ENCODE measurements around the gene PLXNA4. TPM values are rescaled to one million over a fixed set of nuclear protein-coding genes. Genes with fewer than 3 reads are reported as not detected.

Gene PLXNA4
- total RNA-seq, 2 donors from 2014 or later, result 12.2 to 27.7 TPM

DNA sequence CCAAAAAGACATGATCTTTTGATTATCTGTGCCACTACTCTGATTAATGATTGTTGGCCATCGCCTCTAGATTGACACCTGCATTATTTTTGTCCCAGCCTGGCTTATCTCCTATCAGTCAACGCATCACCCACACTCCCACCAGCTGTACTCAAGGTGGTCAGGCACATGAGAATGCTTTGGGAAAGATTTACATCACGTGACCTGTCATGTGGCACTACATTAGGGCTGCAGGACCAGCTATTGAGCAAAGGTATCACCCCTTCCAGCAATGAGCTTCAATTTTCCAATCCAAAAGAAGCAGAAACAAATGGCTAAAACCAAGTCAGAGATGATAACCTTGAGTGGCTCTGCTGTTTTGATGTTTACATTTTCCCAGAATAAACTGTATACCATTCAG, 204.3 kb downstream of the PLXNA4 start:
- TF ChIP-seq CTCF (IDR thresholded peaks at IDR 0.05), result no peak
- H3K36me3 ChIP-seq, result no peaks in the 10 kb centered on the region
- H3K27me3 ChIP-seq (replicated peaks; ENCODE audit: insufficient read depth), result no peaks in the 10 kb centered on the region
- ATAC-seq (ENCODE audit: insufficient number of reproducible peaks, low FRiP score, low read depth), result no peak
- H3K4me1 ChIP-seq (ENCODE audit: control insufficient read depth in 1 of 2, low read depth in 2 of 2), result peaks cover 0 to 18% of the 10 kb centered on the region in 2 donors
- no peaks in the 10 kb centered on the region for H3K9me3 ChIP-seq
- no peak overlapping the region for H3K4me3 ChIP-seq
- H3K27ac ChIP-seq, result no peak overlapping the region
- no peak for DNase-seq (ENCODE audit: low spot score)

DNA sequence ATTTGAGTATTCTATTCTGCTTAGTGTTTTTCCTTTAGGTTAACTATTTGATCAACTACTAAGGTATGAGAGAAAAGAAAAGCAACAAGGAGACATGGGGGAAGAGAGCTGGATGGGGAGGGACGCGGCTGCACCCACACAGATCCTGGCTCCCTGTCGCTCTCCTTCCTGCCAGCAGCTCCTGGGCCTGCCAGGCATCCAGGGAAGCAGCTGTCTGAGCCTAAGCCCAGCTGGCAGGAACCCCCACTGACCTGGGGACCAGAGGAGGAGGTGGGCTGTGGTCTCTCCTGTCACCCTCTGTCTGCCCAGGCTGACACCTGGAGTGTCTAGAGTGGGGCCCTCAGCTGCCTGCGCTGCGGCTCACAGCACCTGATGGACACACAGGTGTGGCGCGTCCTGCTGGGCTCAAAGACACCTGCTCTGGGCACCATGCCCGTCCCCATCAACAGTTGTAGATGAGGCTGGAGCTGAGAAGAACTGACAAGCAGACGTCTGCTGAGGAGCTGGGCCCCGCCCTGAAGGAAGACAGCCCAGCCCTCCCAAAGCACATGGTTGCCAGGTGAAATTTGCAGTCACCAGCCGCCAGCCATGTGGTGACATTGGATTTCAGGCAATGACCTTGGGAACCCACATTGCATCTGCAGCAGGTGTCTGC, 207.9 kb downstream of the PLXNA4 start:
- no peak overlapping the region for H3K27ac ChIP-seq
- H3K4me1 ChIP-seq (ENCODE audit: control insufficient read depth in 1 of 2, low read depth in 2 of 2), result no peaks in the 10 kb centered on the region
- no peaks in the 10 kb centered on the region for H3K27me3 ChIP-seq (replicated peaks; ENCODE audit: insufficient read depth)
- ATAC-seq (ENCODE audit: insufficient number of reproducible peaks, low FRiP score, low read depth), result no peak
- no peaks in the 10 kb centered on the region for H3K36me3 ChIP-seq
- H3K9me3 ChIP-seq, result no peaks in the 10 kb centered on the region
- H3K4me3 ChIP-seq, result no peak overlapping the region
- TF ChIP-seq CTCF (IDR thresholded peaks at IDR 0.05), result no peak
- DNase-seq (ENCODE audit: low spot score), result no peak

DNA sequence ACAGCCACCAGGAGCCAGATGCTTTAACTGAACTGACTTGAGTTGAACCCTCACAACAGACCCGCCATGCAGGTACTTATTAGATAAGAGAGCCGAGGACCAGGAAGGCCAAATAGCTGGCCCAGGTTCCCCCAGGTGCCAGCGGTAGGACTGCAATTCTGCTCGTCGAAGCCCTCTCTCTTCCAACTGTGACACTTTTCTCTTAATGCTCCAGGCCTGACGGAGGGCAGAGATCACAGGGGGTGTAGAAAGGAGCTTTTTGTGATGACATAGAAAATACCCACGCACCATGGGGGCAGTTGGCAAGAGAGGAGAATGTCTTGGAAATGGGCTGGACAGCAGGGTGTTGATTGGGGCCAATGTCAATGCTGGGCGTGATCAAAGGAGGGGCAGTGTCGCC, 208.5 kb downstream of the PLXNA4 start:
- DNase-seq (ENCODE audit: low spot score) (no peak), ATAC-seq (ENCODE audit: insufficient number of reproducible peaks, low FRiP score, low read depth) (no peak)
- H3K4me1 ChIP-seq (ENCODE audit: control insufficient read depth in 1 of 2, low read depth in 2 of 2), result no peaks in the 10 kb centered on the region
- no peak for TF ChIP-seq CTCF (IDR thresholded peaks at IDR 0.05)
- H3K4me3 ChIP-seq, result no peak overlapping the region
- no peak overlapping the region for H3K27ac ChIP-seq
- H3K36me3 ChIP-seq, result no peaks in the 10 kb centered on the region
- H3K9me3 ChIP-seq, result no peaks in the 10 kb centered on the region
- H3K27me3 ChIP-seq (replicated peaks; ENCODE audit: insufficient read depth), result no peaks in the 10 kb centered on the region

DNA sequence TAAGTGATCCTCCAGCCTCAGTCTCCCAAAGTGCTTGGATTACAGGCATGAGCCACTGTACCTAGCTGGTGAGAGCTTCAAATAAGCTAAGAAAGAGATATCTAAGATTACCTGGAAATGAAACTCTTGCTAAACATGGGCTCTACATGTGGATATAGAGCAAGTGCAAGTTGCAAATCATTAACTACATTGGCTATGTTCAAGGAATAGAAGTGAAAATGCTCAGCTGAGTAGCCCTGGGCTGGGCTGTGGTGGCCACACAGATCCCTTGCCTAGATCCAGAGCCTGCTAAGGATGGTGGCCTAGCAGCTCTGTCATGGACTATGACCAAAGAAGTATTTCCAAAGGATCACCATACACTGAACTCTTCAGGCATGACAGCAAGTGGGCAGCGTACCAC, 209.3 kb downstream of the PLXNA4 start:
- no peaks in the 10 kb centered on the region for H3K9me3 ChIP-seq
- no peak for TF ChIP-seq CTCF (IDR thresholded peaks at IDR 0.05)
- no peak overlapping the region for H3K4me3 ChIP-seq
- DNase-seq (ENCODE audit: low spot score) (no peak), ATAC-seq (ENCODE audit: insufficient number of reproducible peaks, low FRiP score, low read depth) (no peak)
- no peaks in the 10 kb centered on the region for H3K27me3 ChIP-seq (replicated peaks; ENCODE audit: insufficient read depth)
- no peaks in the 10 kb centered on the region for H3K4me1 ChIP-seq (ENCODE audit: control insufficient read depth in 1 of 2, low read depth in 2 of 2)
- H3K36me3 ChIP-seq, result no peaks in the 10 kb centered on the region
- H3K27ac ChIP-seq, result no peak overlapping the region

- ATAC-seq (ENCODE audit: insufficient number of reproducible peaks, low FRiP score, low read depth) (no peak), DNase-seq (ENCODE audit: low spot score) (no peak)
- Histone ChIP-seq H3K27ac (no peak overlapping the region), H3K4me3 (no peak overlapping the region), H3K36me3 (no peaks in the 10 kb centered on the region), H3K9me3 (no peaks in the 10 kb centered on the region), H3K27me3 (replicated peaks; ENCODE audit: insufficient read depth) (no peaks in the 10 kb centered on the region), H3K4me1 (ENCODE audit: control insufficient read depth in 1 of 2, low read depth in 2 of 2) (no peaks in the 10 kb centered on the region)
- no peak for TF ChIP-seq CTCF (IDR thresholded peaks at IDR 0.05)
These were observed 212.0 kb downstream of the PLXNA4 start for GRCh38 chr7:132364226-132364625.

Data from thoracic aorta (tissue), 2 donors.